HCT116 (cell line): ENCODE measurements around the gene MFGE8. TPM values are rescaled to one million over a fixed set of nuclear protein-coding genes. Genes with fewer than 3 reads are reported as not detected.

Experiments used
- ATAC-seq: fragments of 200-7000 bp; cut with Tn5 transposase; 2 replicates; pipeline ENCODE4 v1.9.1; 2020; ENCODE audit warnings: mild to moderate bottlenecking, moderate library complexity
- BruUV-seq: library from RNA; stranded (reverse); fragments of 400-500 nt; replicated peaks from 2 replicates; lab custom pipeline; 2021; lab: Mats Ljungman, UMichigan
- CTCF ChIA-PET: fragments of 300-600 bp; sonication (Branson Sonifier 250); formaldehyde crosslinking; loops from one replicate; lab custom pipeline; 2021; ENCODE audit warnings: antibody characterized with exemption; lab: Charles Lee
- POLR2A ChIA-PET: fragments of 300-600, 350-600 bp; sonication (Branson Sonifier 250); formaldehyde crosslinking; loops from one replicate; lab custom pipeline; 2021; ENCODE audit warnings: antibody characterized with exemption; lab: Charles Lee
- RAD21 ChIA-PET, 2 experiments: fragments of 300-600 bp; sonication (Branson Sonifier 250); formaldehyde crosslinking; loops; one replicate each; lab custom pipeline; 2023; ENCODE audit warnings: low total read pairs in 2 of 2; ENCODE audit not compliant: uncharacterized antibody in 2 of 2, unreplicated experiment in 2 of 2, low non-redundant PET in 1 of 2; lab: Charles Lee
- DNase-seq: peaks from one replicate; pipeline ENCODE4 v3.0.0-alpha.2; 2010; ENCODE audit warnings: low read depth, low spot score
- H2AFZ ChIP-seq: fragments of 200-600 bp; shearing (Covaris generic), sonication (generic); 2 replicates; pipeline ENCODE4 v1.6.1; 2017; ENCODE audit warnings: low read depth, mixed run types, mixed read lengths, antibody characterized with exemption, low read length; ENCODE audit not compliant: poor library complexity, severe bottlenecking
- H3K27ac ChIP-seq: 2 replicates; pipeline ENCODE4 v1.5.1; 2012; ENCODE audit warnings: low read depth, low read length
- H3K27me3 ChIP-seq: fragments of 200-600 bp; sonication (generic); 2 replicates; pipeline ENCODE4 v1.6.1; 2016; ENCODE audit warnings: mixed run types, low read length, mixed read lengths; ENCODE audit not compliant: insufficient read depth
- H3K36me3 ChIP-seq, 2 experiments: fragments of 200-500 bp in 1 of 2; fragments of 200-600 bp in 1 of 2; sonication (Bioruptor generic) in 1 of 2; sonication (generic) in 1 of 2; 2 replicates each; pipeline versions ENCODE4 v1.5.1 to v1.6.1; 2014 to 2016; ENCODE audit warnings: low read length in 2 of 2, inconsistent platforms in 1 of 2, mixed read lengths in 1 of 2, mixed run types in 1 of 2; ENCODE audit not compliant: insufficient read depth in 2 of 2, control insufficient read depth in 1 of 2
- H3K4me1 ChIP-seq, 2 experiments: fragments of 200-600 bp in 1 of 2; sonication (generic) in 1 of 2; 2 replicates each; pipeline versions ENCODE4 v1.5.1 to v1.6.1; 2012 to 2017; ENCODE audit warnings: low read length in 2 of 2, inconsistent platforms in 1 of 2, mild to moderate bottlenecking in 1 of 2, mixed read lengths in 1 of 2, mixed run types in 1 of 2, moderate library complexity in 1 of 2; ENCODE audit not compliant: insufficient read depth in 2 of 2, control insufficient read depth in 1 of 2
- H3K4me2 ChIP-seq: fragments of 200-600 bp; sonication (generic); 2 replicates; pipeline ENCODE4 v1.6.1; 2017; ENCODE audit warnings: mixed run types, low read length, mixed read lengths
- H3K4me3 ChIP-seq, 2 experiments: fragments of 200-600 bp in 1 of 2; sonication (generic) in 1 of 2; replicated peaks in 1 of 2; 2 replicates each; pipeline ENCODE4 v1.5.1; 2011 to 2016; ENCODE audit warnings: low read length in 2 of 2, control low read depth in 1 of 2, low read depth in 1 of 2, mild to moderate bottlenecking in 1 of 2, mixed read lengths in 1 of 2, mixed run types in 1 of 2
- H3K79me2 ChIP-seq: fragments of 200-600 bp; sonication (generic); 2 replicates; pipeline ENCODE4 v1.6.1; 2017; ENCODE audit warnings: mild to moderate bottlenecking, mixed run types, low read length, moderate library complexity, mixed read lengths; ENCODE audit not compliant: insufficient read depth
- H3K9ac ChIP-seq: fragments of 200-600 bp; sonication (generic); 2 replicates; pipeline ENCODE4 v1.6.1; 2016; ENCODE audit warnings: low read length, mixed read lengths
- H3K9me2 ChIP-seq: fragments of 200-600 bp; sonication (generic), shearing (Covaris generic); 2 replicates; pipeline ENCODE4 v1.6.1; 2017; ENCODE audit warnings: mixed run types, mild to moderate bottlenecking, moderate library complexity; ENCODE audit not compliant: insufficient read depth
- H3K9me3 ChIP-seq, 2 experiments: fragments of 200-500 bp in 1 of 2; fragments of 200-600 bp in 1 of 2; sonication (Bioruptor generic) in 1 of 2; sonication (generic) in 1 of 2; 2 replicates each; pipeline ENCODE4 v1.6.1; 2014 to 2017; ENCODE audit warnings: low read length in 2 of 2, mixed read lengths in 2 of 2, inconsistent platforms in 1 of 2, low read depth in 1 of 2, mild to moderate bottlenecking in 1 of 2, mixed run types in 1 of 2, moderate library complexity in 1 of 2; ENCODE audit not compliant: control insufficient read depth in 1 of 2, insufficient read depth in 1 of 2
- H4K20me1 ChIP-seq: fragments of 200-600 bp; sonication (generic), shearing (Covaris generic); 2 replicates; pipeline ENCODE4 v1.6.1; 2017; ENCODE audit warnings: mixed run types, mild to moderate bottlenecking, moderate library complexity; ENCODE audit not compliant: insufficient read depth
- CEBPB ChIP-seq: IDR thresholded peaks from 2 replicates; pipeline ENCODE4 v1.6.1; 2012; ENCODE audit warnings: low read depth
- EGR1 ChIP-seq: IDR thresholded peaks from 2 replicates; pipeline ENCODE4 v1.6.1; 2012; ENCODE audit warnings: low read depth
- EZH2 ChIP-seq: fragments of 200-600 bp; sonication (generic); IDR thresholded peaks from 2 replicates; pipeline ENCODE4 v1.6.1; 2017; ENCODE audit warnings: antibody characterized with exemption, mixed run types
- EZH2phosphoT487 ChIP-seq: fragments of 200-600 bp; IDR thresholded peaks from 2 replicates; pipeline ENCODE4 v1.6.1; 2018; ENCODE audit warnings: antibody characterized with exemption, borderline replicate concordance
- JUND ChIP-seq: IDR thresholded peaks from 2 replicates; pipeline ENCODE4 v1.6.1; 2012
- POLR2A ChIP-seq: IDR thresholded peaks from 2 replicates; pipeline ENCODE4 v1.7.0; 2011; ENCODE audit warnings: borderline replicate concordance; ENCODE audit not compliant: insufficient read depth, insufficient read length; ENCODE audit errors: extremely low read depth
- SIN3A ChIP-seq: IDR thresholded peaks from 2 replicates; pipeline ENCODE4 v1.6.1; 2012; ENCODE audit warnings: low read depth
- SP1 ChIP-seq: IDR thresholded peaks from 2 replicates; pipeline ENCODE4 v1.6.1; 2012; ENCODE audit warnings: low read depth
- SRF ChIP-seq: IDR thresholded peaks from 2 replicates; pipeline ENCODE4 v1.6.1; 2012; ENCODE audit warnings: low read depth
- TCF7L2 ChIP-seq: IDR thresholded peaks from 2 replicates; pipeline ENCODE4 v1.7.0; 2011; ENCODE audit warnings: borderline replicate concordance, inconsistent platforms; ENCODE audit not compliant: insufficient read depth, insufficient read length; ENCODE audit errors: extremely low read depth
- YY1 ChIP-seq: IDR thresholded peaks from 2 replicates; pipeline ENCODE4 v1.6.1; 2011; ENCODE audit warnings: low read length, low read depth, moderate library complexity, mild to moderate bottlenecking; ENCODE audit not compliant: insufficient replicate concordance; ENCODE audit errors: extremely low read depth
- ZBTB33 ChIP-seq: IDR thresholded peaks from 2 replicates; pipeline ENCODE4 v1.6.1; 2011; ENCODE audit warnings: mild to moderate bottlenecking, low read length, moderate library complexity; ENCODE audit not compliant: insufficient replicate concordance; ENCODE audit errors: extremely low read depth
- ZFX ChIP-seq: fragments of 450-650 bp; IDR thresholded peaks from 2 replicates; pipeline ENCODE4 v1.6.1; 2017
- ZNF274 ChIP-seq: fragments of 200-500 bp; sonication (Bioruptor generic); IDR thresholded peaks from 2 replicates; pipeline ENCODE4 v1.6.1; 2014; ENCODE audit warnings: mild to moderate bottlenecking, low read depth, low read length, inconsistent platforms
- intact Hi-C: fragments of 100-400 bp; cut with micrococcal nuclease; formaldehyde crosslinking; loops from 2 replicates; pipeline ENCODE4 v1.10.0; 2022
- total RNA-seq: library from RNA; stranded (reverse); gene quantifications from one replicate; pipeline ENCODE4 v1.2.1, GENCODE V29; 2021; ENCODE audit not compliant: unreplicated experiment
- TF ChIP-seq, protein P1 (sequence below), 3 experiments: fragments of 200-600 bp in 1 of 3; sonication (generic) in 1 of 3; IDR thresholded peaks in 2 of 3; conservative IDR thresholded peaks in 1 of 3; 2 replicates each; pipeline ENCODE4 v1.5.1; 2012 to 2017; ENCODE audit warnings: low read depth in 2 of 3, low read length in 2 of 3, antibody characterized with exemption in 1 of 3, borderline replicate concordance in 1 of 3, control low read depth in 1 of 3, mild to moderate bottlenecking in 1 of 3, mixed read lengths in 1 of 3, mixed run types in 1 of 3, moderate library complexity in 1 of 3; ENCODE audit not compliant: insufficient read depth in 1 of 3

MFGE8 gene
- total RNA-seq, 1 experiment from 2014 or later: 70.7 TPM

DNA sequence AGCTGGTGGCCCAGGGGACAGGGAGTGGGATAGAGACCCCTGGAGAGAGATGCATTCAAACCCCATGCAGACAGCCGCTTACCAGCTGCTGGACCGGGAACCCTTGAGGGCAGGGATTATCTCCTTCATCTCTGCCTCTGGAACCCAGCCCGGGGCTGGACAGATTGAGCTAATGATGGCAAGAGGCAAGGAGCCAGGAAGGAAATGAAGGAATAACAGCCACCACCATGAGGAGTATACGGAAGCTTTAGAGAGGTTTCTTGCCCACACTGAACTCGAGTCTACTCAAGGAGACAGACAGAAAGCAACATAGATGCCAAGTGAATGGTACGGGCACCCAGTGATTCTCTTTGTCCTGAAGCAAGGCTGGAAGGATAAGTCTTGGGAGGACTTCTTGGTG is 41.1 kb downstream of the MFGE8 start (continued):
- TF ChIP-seq ZBTB33 (no peak), CEBPB (no peak), SP1 (no peak), TCF7L2 (no peak), EGR1 (no peak), EZH2 (no peak)

DNA sequence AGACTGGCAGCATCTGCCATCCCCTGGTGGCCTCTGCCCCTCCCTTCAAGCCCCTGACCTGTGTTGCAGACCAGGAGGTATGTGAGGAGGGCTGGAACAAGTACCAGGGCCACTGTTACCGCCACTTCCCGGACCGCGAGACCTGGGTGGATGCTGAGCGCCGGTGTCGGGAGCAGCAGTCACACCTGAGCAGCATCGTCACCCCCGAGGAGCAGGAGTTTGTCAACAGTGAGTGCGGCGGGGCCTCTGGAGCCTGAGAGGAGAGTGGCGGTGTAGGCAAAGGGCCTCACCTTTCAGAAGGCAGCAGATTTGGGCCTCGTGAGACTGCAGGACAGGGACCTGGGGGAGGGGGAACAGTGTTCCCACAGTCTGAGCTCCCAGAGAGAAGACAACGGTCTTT is 41.9 kb downstream of the MFGE8 start:
- H3K27me3 ChIP-seq: peaks cover 4% of the 10 kb centered on the region; the same call in 1 of the 2 replicates
- ChIA-PET RAD21 (no interaction called here), CTCF (interaction anchor here (1.7 kb wide), 1 partner anchor 8 kb away, joined by 6 read pairs; no protein-coding TSS in a partner anchor), POLR2A (no interaction called here)
- H3K4me1 ChIP-seq: peaks cover 0 to 3% of the 10 kb centered on the region in 2 experiments; a peak in 1 of 4 replicates
- DNase-seq (no peak), ATAC-seq (no peak)
- H3K36me3 ChIP-seq: no peaks in the 10 kb centered on the region
- H3K9me2 ChIP-seq: no peaks in the 10 kb centered on the region
- no peak overlapping the region for H3K4me3 ChIP-seq
- BruUV-seq: no TSS peak
- H3K4me2 ChIP-seq: no peak overlapping the region
- H3K9me3 ChIP-seq: no peaks in the 10 kb centered on the region
- TF ChIP-seq SRF (no peak), POLR2A (no peak), YY1 (no peak), EZH2phosphoT487 (no peak), SIN3A (no peak), ZFX (no peak), JUND (no peak), ZNF274 (no peak)
- TF ChIP-seq, protein P1, sequence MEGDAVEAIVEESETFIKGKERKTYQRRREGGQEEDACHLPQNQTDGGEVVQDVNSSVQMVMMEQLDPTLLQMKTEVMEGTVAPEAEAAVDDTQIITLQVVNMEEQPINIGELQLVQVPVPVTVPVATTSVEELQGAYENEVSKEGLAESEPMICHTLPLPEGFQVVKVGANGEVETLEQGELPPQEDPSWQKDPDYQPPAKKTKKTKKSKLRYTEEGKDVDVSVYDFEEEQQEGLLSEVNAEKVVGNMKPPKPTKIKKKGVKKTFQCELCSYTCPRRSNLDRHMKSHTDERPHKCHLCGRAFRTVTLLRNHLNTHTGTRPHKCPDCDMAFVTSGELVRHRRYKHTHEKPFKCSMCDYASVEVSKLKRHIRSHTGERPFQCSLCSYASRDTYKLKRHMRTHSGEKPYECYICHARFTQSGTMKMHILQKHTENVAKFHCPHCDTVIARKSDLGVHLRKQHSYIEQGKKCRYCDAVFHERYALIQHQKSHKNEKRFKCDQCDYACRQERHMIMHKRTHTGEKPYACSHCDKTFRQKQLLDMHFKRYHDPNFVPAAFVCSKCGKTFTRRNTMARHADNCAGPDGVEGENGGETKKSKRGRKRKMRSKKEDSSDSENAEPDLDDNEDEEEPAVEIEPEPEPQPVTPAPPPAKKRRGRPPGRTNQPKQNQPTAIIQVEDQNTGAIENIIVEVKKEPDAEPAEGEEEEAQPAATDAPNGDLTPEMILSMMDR (IDR thresholded peaks at IDR 0.05 in 2 of 3, conservative IDR thresholded peaks at IDR 0.05 in 1 of 3; ENCODE audit: borderline replicate concordance in 1 of 3, insufficient read depth in 1 of 3, low read depth in 2 of 3, low read length in 2 of 3): no peak
- no peak overlapping the region for H2AFZ ChIP-seq
- no peak overlapping the region for H3K27ac ChIP-seq
- H3K79me2 ChIP-seq: no peaks in the 10 kb centered on the region
- intact Hi-C loops: no loop called here
- H3K9ac ChIP-seq: no peak overlapping the region
- H4K20me1 ChIP-seq: no peaks in the 10 kb centered on the region
